ENCODE results near the gene COLEC12.
A peak's percentile ranks its signal among the peaks of the same experiment; 100 is the strongest.

Gene COLEC12

DNA sequence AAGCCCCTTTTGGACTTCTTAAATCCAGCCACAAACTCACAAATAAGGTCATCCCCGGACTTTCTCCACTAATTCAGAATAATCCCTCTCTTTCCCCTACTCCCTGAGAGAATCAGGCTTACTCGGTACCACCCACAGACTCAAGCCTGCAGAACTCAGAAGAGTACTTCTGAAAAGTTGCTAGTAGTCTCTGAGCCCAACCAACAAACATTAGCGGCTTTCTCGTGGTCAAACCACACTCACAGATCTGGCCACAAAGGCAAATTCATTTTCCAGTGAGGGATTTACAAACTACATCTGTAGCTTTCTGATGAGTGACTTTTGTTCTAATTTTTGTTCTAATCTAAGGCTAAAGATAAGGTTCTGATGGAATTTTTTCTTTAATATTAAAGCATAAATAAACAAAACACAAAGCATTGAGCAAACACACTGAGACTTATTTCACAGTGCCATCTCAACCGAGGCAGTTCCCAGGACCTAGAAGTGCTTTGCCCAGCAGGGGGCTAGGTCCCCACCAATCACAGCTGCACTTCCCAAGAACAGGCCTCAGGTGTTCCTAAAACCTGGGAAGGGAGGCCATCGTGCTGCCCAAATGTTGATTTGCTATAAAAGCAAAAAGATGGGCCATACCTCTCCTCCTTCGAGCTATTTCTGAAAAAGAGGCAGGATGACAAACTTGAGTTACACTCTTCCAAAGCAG lies 110.7 kb downstream of the COLEC12 start:
- in situ Hi-C loops (cut with HindIII; ENCODE audit: low sequenced_read_pairs), result no loop called here
- DNase-seq (ENCODE audit: low read depth, low spot score), result peak; percentile 74
- TF ChIP-seq, protein P1, sequence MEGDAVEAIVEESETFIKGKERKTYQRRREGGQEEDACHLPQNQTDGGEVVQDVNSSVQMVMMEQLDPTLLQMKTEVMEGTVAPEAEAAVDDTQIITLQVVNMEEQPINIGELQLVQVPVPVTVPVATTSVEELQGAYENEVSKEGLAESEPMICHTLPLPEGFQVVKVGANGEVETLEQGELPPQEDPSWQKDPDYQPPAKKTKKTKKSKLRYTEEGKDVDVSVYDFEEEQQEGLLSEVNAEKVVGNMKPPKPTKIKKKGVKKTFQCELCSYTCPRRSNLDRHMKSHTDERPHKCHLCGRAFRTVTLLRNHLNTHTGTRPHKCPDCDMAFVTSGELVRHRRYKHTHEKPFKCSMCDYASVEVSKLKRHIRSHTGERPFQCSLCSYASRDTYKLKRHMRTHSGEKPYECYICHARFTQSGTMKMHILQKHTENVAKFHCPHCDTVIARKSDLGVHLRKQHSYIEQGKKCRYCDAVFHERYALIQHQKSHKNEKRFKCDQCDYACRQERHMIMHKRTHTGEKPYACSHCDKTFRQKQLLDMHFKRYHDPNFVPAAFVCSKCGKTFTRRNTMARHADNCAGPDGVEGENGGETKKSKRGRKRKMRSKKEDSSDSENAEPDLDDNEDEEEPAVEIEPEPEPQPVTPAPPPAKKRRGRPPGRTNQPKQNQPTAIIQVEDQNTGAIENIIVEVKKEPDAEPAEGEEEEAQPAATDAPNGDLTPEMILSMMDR (IDR thresholded peaks at IDR 0.05; ENCODE audit: low read depth, low read length), result peak; percentile 23
- no peak overlapping the region for H3K4me3 ChIP-seq (ENCODE audit: low read depth, low read length)

DNA sequence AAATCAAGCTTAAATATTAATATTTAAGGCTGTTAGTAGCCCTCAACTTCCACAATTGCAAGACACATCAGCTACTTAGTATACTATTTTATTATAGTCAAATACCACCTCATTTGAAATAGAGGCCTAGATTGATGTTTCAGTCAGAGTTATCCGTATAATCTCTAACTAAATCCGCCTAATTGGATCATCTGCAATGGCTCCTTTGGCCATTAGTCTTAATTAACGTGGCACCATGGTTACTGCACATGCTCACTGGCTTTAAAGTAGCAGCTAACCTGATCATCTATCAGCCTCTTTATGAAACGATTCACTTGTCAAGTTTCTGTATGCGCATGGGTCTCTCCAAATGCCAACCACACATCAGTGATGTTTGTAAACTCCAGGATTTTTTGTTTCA lies 112.3 kb downstream of the COLEC12 start:
- in situ Hi-C loops (cut with HindIII; ENCODE audit: low sequenced_read_pairs), result no loop called here
- TF ChIP-seq, protein P1 (IDR thresholded peaks at IDR 0.05; ENCODE audit: low read depth, low read length), result no peak
- no peak overlapping the region for H3K4me3 ChIP-seq (ENCODE audit: low read depth, low read length)
- DNase-seq (ENCODE audit: low read depth, low spot score), result no peak

DNA sequence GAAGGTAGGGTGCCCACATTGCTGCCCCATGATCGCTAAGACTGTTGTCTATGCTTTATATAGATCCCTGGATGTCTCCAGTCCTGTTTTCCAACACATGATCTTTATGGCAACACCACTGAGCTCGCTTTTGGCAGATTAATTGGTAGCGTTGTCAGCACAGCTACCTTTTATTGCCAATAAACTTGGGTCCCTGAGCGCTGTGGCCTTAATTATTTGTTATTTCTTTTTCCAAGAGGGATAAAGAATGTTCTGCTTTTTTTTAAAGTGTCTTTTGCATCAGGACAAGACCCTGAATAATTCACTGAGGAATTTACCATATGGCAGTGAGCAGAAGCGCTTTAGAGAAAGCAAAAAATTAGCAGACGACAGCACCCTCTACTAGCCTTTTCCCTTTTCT lies 113.5 kb downstream of the COLEC12 start:
- TF ChIP-seq, protein P1 (IDR thresholded peaks at IDR 0.05; ENCODE audit: low read depth, low read length), result no peak
- DNase-seq (ENCODE audit: low read depth, low spot score), result no peak
- in situ Hi-C loops (cut with HindIII; ENCODE audit: low sequenced_read_pairs), result no loop called here

DNA sequence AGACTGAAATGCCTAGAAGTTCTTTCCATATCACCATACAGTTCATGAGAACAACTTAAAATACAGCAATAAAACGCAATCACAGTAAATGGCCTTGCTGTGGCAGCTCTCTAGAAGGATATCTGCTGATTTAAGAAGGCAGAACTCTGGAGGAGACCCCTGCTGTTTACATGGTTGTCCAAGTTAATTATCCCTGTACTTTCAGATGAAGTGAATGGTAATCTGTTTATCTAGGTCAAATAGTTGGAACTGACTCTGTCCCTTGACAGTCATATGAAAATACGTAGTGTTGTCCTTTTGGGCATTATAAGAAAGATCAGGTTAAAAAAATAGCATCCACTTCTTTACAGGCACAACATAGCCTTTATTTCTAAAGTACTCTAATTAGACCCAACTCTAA lies 115.6 kb downstream of the COLEC12 start:
- TF ChIP-seq, protein P1 (IDR thresholded peaks at IDR 0.05; ENCODE audit: low read depth, low read length), result no peak
- in situ Hi-C loops (cut with HindIII; ENCODE audit: low sequenced_read_pairs), result no loop called here
- H3K4me3 ChIP-seq (ENCODE audit: low read depth, low read length), result no peak overlapping the region
- no peak for DNase-seq (ENCODE audit: low read depth, low spot score)

More for the DNA sequence above, 113.5 kb downstream of the COLEC12 start:
- no peak overlapping the region for H3K4me3 ChIP-seq (ENCODE audit: low read depth, low read length)

DNA sequence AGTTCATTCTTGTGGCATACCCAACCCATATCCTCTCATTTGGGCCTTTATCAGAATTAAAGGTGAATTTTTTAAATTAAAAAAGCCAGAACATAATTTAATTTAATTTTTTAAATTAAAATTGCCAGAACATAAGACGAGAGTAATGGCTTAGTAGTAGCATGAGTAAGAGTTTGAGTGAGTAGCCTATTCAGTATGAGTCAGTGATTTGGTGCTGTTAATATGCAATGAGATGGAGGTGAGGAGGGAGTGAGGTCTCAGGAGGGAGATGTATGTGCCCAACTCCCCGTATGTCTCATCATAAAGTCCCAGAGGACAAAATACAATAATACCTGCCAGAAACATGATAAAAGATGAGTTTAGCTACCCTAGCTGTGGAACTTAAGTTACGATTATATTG lies 117.4 kb downstream of the COLEC12 start:
- in situ Hi-C loops (cut with HindIII; ENCODE audit: low sequenced_read_pairs), result no loop called here
- TF ChIP-seq, protein P1 (IDR thresholded peaks at IDR 0.05; ENCODE audit: low read depth, low read length), result no peak
- H3K4me3 ChIP-seq (ENCODE audit: low read depth, low read length), result no peak overlapping the region
- no peak for DNase-seq (ENCODE audit: low read depth, low spot score)

DNA sequence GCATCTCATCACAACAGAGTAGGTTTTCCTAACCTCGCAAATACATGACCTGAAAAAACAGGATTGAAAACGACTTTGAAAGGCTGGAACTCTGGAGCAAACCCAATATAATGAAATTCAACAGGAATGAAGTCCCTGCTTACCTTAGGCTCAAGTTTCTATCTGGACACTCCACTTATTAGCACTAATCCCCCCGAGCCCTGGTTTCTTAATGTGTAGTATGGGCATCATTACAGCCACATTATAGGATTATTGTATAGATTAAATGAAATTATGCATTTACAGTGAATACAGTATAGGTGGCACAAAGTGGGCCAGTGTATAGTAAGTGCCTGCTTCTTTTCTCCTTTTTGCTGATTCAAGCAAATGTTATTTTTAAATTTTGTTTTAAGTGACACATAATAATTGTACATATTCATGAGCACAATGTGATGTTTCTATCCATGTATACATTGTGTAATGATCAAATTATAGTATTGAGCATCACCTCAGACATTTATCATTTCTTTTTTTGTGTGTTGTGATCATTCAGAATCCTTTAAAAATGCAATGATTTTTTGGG lies 118.0 kb downstream of the COLEC12 start:
- DNase-seq (ENCODE audit: low read depth, low spot score), result no peak
- TF ChIP-seq, protein P1 (IDR thresholded peaks at IDR 0.05; ENCODE audit: low read depth, low read length), result no peak
- no peak overlapping the region for H3K4me3 ChIP-seq (ENCODE audit: low read depth, low read length)
- in situ Hi-C loops (cut with HindIII; ENCODE audit: low sequenced_read_pairs), result no loop called here
